ENCODE data around the gene NFKB1. TPM values are rescaled to one million over a fixed set of nuclear protein-coding genes. Genes with fewer than 3 reads are reported as not detected.

NFKB1 gene
- total and polyA plus RNA-seq, 9 of the 15 experiments (the other 6 are each of a cell fraction or from before 2014, with no cell fraction given), result 2.4 to 14.5 (median 10.3) TPM

GRCh38 chr4:102625232-102625930 is 124.2 kb downstream of the NFKB1 start:
- no peak overlapping the region for H3K4me3 ChIP-seq
- CTCF ChIA-PET (ENCODE audit: low intra/inter-chr PET ratio), result no interaction called here
- H3K79me2 ChIP-seq (ENCODE audit: control insufficient read depth, insufficient read depth, low read length), result no peaks in the 10 kb centered on the region
- POLR2A ChIA-PET, result no interaction called here
- no peaks in the 10 kb centered on the region for H3K9me3 ChIP-seq (replicated peaks; ENCODE audit: control insufficient read depth, insufficient read depth, low read depth, low read length)
- no peaks in the 10 kb centered on the region for H3K36me3 ChIP-seq (ENCODE audit: control insufficient read depth, insufficient read depth, low read length)
- no peaks in the 10 kb centered on the region for H3K9me1 ChIP-seq (ENCODE audit: control insufficient read depth, insufficient read depth, low read length)
- intact Hi-C loops (cut with micrococcal nuclease), result loop anchor here (10.0 kb wide), 1 partner anchor 371 kb away; no protein-coding TSS in a partner anchor
- H4K20me1 ChIP-seq (replicated peaks; ENCODE audit: control insufficient read depth, insufficient read depth, low read length), result no peaks in the 10 kb centered on the region
- no TSS peak for BruUV-seq (replicated peaks)
- ATAC-seq, result peak; percentile 70; the same call in 2 of the 3 replicates
- no peak overlapping the region for H3K4me2 ChIP-seq (ENCODE audit: insufficient read depth, low read length)
- in situ Hi-C loops (cut with MboI), result no loop called here
- H3K9ac ChIP-seq (ENCODE audit: insufficient read depth in 1 of 2, low read depth in 2 of 2, low read length in 2 of 2), result no peak overlapping the region
- no peaks in the 10 kb centered on the region; a peak in 1 of 5 replicates for H3K4me1 ChIP-seq (replicated peaks in 1 of 2; ENCODE audit: control insufficient read depth in 2 of 2, insufficient read depth in 2 of 2, low read length in 2 of 2)
- 19% methylated on average over 3 of the region's 3 CpGs for WGBS (ENCODE audit: insufficient coverage, low coverage, missing lambda C conversion rate)
- no peak for FAIRE-seq
- H2AFZ ChIP-seq (ENCODE audit: low read depth, low read length), result peak overlapping the region; percentile 70
- no peaks in the 10 kb centered on the region for H3K27me3 ChIP-seq (ENCODE audit: control insufficient read depth in 2 of 2, insufficient read depth in 2 of 2, low read length in 2 of 2)
- peak in 1 of 4 experiments; percentile 34 for DNase-seq (ENCODE audit: extremely low read depth in 1 of 4, low spot score in 3 of 4)
- H3K27ac ChIP-seq (ENCODE audit: extremely low read depth, low read depth, low read length), result no peak overlapping the region
- no peak for TF ChIP-seq CHD4 (IDR thresholded peaks at IDR 0.05; ENCODE audit: insufficient read depth, insufficient replicate concordance, low read depth, low read length, poor library complexity, severe bottlenecking)
- no peak for TF ChIP-seq RFX7 (CRISPR knock-in tag; IDR thresholded peaks at IDR 0.05)
- TF ChIP-seq THAP12 (CRISPR knock-in tag; IDR thresholded peaks at IDR 0.05), result no peak
- TF ChIP-seq FOXK2 (conservative IDR thresholded peaks at IDR 0.05 in 1 of 2, IDR thresholded peaks at IDR 0.05 in 1 of 2; ENCODE audit: low read depth in 2 of 2), result no peak
- TF ChIP-seq GTF2A2 (tag; IDR thresholded peaks at IDR 0.05), result no peak
- TF ChIP-seq ZNF174 (CRISPR knock-in tag; IDR thresholded peaks at IDR 0.05), result no peak
- no peak for TF ChIP-seq FOXJ3 (CRISPR knock-in tag; IDR thresholded peaks at IDR 0.05)
- TF ChIP-seq, protein P1, sequence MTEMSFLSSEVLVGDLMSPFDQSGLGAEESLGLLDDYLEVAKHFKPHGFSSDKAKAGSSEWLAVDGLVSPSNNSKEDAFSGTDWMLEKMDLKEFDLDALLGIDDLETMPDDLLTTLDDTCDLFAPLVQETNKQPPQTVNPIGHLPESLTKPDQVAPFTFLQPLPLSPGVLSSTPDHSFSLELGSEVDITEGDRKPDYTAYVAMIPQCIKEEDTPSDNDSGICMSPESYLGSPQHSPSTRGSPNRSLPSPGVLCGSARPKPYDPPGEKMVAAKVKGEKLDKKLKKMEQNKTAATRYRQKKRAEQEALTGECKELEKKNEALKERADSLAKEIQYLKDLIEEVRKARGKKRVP (CRISPR knock-in tag; IDR thresholded peaks at IDR 0.05), result no peak
- no peak for TF ChIP-seq CBX8 (IDR thresholded peaks at IDR 0.05; ENCODE audit: borderline replicate concordance, extremely low read depth, low read depth, low read length, poor library complexity, severe bottlenecking)
- TF ChIP-seq ARID1B (IDR thresholded peaks at IDR 0.05), result no peak
- TF ChIP-seq, protein P2, sequence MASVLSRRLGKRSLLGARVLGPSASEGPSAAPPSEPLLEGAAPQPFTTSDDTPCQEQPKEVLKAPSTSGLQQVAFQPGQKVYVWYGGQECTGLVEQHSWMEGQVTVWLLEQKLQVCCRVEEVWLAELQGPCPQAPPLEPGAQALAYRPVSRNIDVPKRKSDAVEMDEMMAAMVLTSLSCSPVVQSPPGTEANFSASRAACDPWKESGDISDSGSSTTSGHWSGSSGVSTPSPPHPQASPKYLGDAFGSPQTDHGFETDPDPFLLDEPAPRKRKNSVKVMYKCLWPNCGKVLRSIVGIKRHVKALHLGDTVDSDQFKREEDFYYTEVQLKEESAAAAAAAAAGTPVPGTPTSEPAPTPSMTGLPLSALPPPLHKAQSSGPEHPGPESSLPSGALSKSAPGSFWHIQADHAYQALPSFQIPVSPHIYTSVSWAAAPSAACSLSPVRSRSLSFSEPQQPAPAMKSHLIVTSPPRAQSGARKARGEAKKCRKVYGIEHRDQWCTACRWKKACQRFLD (CRISPR knock-in tag; IDR thresholded peaks at IDR 0.05), result no peak
- TF ChIP-seq CREB3L1 (IDR thresholded peaks at IDR 0.05; ENCODE audit: borderline replicate concordance, low read depth), result no peak
- TF ChIP-seq TOE1 (IDR thresholded peaks at IDR 0.05; ENCODE audit: borderline replicate concordance), result no peak
- TF ChIP-seq TOE1 (CRISPR knock-in tag; IDR thresholded peaks at IDR 0.05; ENCODE audit: borderline replicate concordance, low read depth), result no peak
- TF ChIP-seq OTX1 (CRISPR knock-in tag; IDR thresholded peaks at IDR 0.05), result 0 out of 2 replicates have a peak, but pooled peaks have one; percentile 19

Data from K562 (cell line).